OCI-LY7 (cell line): Measurements from ENCODE around the gene SHROOM3.

ENCODE experiments used
- EZH2phosphoT487 ChIP-seq: fragments of 200-600 bp; sonication (generic); IDR thresholded peaks from 2 replicates; pipeline ENCODE4 v1.6.1; 2018; ENCODE audit warnings: low read depth, borderline replicate concordance, mild to moderate bottlenecking, mixed run types, antibody characterized with exemption, low read length, moderate library complexity, mixed read lengths
- TF ChIP-seq, protein P1 (sequence below): fragments of 200-600 bp; sonication (generic); conservative IDR thresholded peaks from 2 replicates; pipeline ENCODE4 v1.5.1; 2014; ENCODE audit warnings: mild to moderate bottlenecking, antibody characterized with exemption, low read length, moderate library complexity, mixed read lengths

DNA sequence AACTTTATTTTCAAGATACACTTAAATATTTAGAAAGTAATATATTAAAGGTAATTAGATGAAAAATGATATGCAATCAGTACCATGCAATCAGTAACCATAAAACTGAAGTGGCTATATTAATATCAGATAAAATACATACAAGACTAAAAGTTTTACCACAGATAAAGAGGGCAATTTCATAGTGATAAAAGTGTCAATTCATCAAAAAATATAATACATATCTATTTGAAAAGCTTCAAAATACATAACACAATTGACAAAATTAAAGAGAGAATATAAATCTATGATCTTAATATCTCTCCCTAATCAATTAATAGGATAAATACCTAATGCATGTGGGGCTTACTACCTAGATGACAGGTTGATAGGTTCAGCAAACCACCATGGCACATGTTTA is 357.4 kb downstream of the SHROOM3 start:
- TF ChIP-seq, protein P1, sequence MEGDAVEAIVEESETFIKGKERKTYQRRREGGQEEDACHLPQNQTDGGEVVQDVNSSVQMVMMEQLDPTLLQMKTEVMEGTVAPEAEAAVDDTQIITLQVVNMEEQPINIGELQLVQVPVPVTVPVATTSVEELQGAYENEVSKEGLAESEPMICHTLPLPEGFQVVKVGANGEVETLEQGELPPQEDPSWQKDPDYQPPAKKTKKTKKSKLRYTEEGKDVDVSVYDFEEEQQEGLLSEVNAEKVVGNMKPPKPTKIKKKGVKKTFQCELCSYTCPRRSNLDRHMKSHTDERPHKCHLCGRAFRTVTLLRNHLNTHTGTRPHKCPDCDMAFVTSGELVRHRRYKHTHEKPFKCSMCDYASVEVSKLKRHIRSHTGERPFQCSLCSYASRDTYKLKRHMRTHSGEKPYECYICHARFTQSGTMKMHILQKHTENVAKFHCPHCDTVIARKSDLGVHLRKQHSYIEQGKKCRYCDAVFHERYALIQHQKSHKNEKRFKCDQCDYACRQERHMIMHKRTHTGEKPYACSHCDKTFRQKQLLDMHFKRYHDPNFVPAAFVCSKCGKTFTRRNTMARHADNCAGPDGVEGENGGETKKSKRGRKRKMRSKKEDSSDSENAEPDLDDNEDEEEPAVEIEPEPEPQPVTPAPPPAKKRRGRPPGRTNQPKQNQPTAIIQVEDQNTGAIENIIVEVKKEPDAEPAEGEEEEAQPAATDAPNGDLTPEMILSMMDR = no peak
- no peak for TF ChIP-seq EZH2phosphoT487
